NB4 (cell line): Measurements from ENCODE around the gene NECTIN4.

Experiments used
- DNase-seq: peaks from one replicate; pipeline ENCODE4 v3.0.0; 2010; ENCODE audit warnings: low read depth
- H3K4me3 ChIP-seq: one replicate; pipeline ENCODE4 v1.5.1; 2011; ENCODE audit warnings: mild to moderate bottlenecking, low read depth, low read length, moderate library complexity
- MYC ChIP-seq: IDR thresholded peaks from 2 replicates; pipeline ENCODE4 v1.6.1; 2011; ENCODE audit warnings: low read depth, low read length
- POLR2A ChIP-seq: IDR thresholded peaks from 2 replicates; pipeline ENCODE4 v1.6.1; 2011; ENCODE audit warnings: mild to moderate bottlenecking; ENCODE audit not compliant: insufficient read length; ENCODE audit errors: extremely low read depth
- TF ChIP-seq, protein P1 (sequence below): IDR thresholded peaks from one replicate; pipeline ENCODE4 v1.5.1; 2012; ENCODE audit warnings: low read depth, low read length
- TF ChIP-seq, protein P2 (sequence below): IDR thresholded peaks from 2 replicates; pipeline ENCODE4 v1.6.1; 2011; ENCODE audit warnings: low read depth, low read length

Gene NECTIN4

DNA sequence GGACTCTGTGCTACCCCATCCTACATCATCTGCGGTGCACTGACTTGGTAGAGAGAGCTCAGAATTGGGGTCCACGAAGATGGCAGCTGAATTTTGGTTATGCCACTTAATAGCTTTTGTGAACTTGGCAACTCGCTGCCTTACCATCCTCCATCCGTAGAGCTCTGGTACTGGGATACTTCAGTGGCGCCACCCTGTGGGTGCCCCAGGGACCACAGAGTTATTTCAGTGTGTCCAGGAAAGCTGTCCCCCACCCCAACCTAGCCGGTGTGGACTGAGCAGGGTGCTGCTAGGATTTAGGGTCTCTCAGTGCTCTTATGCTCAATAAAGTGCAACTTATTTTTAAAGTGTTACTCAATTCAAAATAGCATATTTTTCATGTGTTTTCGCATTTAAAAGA, 34.6 kb downstream of the NECTIN4 start:
- DNase-seq = no peak
- TF ChIP-seq, protein P1, sequence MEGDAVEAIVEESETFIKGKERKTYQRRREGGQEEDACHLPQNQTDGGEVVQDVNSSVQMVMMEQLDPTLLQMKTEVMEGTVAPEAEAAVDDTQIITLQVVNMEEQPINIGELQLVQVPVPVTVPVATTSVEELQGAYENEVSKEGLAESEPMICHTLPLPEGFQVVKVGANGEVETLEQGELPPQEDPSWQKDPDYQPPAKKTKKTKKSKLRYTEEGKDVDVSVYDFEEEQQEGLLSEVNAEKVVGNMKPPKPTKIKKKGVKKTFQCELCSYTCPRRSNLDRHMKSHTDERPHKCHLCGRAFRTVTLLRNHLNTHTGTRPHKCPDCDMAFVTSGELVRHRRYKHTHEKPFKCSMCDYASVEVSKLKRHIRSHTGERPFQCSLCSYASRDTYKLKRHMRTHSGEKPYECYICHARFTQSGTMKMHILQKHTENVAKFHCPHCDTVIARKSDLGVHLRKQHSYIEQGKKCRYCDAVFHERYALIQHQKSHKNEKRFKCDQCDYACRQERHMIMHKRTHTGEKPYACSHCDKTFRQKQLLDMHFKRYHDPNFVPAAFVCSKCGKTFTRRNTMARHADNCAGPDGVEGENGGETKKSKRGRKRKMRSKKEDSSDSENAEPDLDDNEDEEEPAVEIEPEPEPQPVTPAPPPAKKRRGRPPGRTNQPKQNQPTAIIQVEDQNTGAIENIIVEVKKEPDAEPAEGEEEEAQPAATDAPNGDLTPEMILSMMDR = no peak
- no peak overlapping the region for H3K4me3 ChIP-seq

DNA sequence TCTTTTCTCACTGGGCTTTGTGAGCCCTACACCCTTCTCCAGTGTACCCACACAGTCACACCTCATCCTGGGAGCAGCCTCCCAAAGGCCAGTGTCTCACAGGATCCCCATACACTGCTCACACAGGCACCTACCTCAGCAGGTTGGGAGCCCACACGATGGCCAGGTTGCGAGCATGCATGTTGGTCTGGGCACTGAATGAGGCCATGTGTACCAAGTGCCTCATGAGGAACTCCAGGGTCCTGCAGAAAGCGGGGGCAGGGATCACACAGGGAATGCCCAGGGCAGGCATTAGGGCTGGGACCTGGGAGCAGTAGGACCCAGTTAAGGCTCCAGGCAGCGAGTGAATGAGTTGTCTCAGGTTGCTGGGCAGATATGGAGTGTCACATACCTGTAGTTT, 35.1 kb downstream of the NECTIN4 start:
- no peak overlapping the region for H3K4me3 ChIP-seq
- no peak for TF ChIP-seq POLR2A
- no peak for TF ChIP-seq MYC
- TF ChIP-seq, protein P2, sequence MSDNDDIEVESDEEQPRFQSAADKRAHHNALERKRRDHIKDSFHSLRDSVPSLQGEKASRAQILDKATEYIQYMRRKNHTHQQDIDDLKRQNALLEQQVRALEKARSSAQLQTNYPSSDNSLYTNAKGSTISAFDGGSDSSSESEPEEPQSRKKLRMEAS = no peak
- TF ChIP-seq, protein P1 = no peak
- no peak for DNase-seq

DNA sequence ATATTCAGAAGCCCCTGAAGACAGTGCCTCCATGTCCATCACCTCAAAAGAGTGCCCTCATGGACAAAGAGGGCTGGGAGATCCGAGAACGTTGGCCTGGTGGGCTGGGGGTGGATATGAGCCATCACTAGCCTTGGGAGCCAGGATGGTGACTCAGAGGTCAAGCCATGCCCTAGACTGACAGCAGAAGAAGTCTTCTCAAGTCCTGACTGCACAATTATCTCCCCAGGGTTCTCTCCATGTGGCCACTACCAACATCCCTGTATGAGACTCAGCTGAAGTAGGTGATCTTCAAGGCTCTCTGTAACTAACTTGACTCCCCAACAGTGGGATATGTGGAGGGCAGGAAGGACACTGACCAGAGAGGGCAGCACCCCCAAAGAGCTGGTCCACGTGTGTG, 36.5 kb downstream of the NECTIN4 start:
- DNase-seq = no peak
- no peak overlapping the region for H3K4me3 ChIP-seq
- TF ChIP-seq POLR2A = no peak
- TF ChIP-seq, protein P1 = no peak
- TF ChIP-seq, protein P2 = no peak
- TF ChIP-seq MYC = no peak

DNA sequence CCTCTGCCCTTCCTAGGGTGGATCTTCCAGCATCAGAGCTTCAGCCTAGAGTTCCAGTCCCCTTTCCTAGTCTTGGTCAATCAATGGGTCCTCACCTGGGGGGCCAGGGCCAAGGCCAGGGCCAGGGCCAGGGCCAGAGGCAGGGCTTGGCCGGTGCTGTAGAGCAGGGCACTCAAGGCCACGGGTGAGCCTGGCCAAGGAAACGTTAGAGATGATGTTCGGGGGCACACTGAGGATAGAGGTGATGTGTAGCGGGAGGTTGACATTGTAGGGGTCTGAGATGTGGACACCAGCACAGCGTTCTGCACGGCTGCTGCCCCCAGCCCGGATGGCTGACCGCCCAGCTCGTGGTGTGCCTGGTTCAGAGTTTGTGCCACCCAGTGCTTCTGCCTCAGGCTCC, 38.1 kb downstream of the NECTIN4 start:
- TF ChIP-seq, protein P1 = no peak
- TF ChIP-seq, protein P2 = no peak
- TF ChIP-seq POLR2A = no peak
- no peak for TF ChIP-seq MYC
- no peak overlapping the region for H3K4me3 ChIP-seq
- DNase-seq = no peak

DNA sequence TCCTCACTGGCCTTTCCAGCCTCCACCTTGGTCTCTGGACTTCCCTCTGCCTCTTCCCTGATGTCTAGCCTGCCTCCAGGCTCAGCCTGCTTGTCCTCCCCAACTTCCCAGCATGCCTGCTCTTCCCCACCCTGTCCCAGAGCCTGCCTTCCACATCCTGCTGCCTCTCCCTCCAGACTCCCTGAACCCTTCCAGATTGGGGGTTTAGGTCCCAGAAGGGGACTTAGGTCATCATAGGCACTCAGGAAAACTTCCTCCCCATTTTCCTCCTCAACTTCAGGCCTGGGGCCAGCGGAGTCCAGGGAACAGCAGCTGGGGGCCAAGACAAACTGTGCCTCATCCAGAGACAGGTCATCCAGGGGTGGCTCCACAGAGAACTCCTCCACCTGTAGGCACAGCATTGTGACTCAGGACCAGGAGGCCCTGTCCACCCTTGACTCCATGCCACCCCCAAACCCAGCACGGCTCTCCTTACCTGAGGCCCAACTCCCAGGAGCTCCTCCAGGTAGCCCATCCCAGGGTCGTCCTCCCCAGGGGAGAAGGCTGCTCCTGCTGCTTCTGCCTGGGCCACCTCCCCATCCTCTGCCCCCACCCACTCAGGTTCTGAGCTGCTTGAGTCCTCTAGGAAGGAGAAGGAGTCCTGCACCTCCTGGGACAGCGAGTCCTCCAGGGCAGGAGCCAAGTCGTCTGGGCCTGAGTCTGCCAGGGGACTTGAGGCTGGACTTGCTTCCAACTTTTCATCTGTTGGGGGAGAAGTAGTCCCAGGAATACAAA, 40.2 kb downstream of the NECTIN4 start:
- no peak for DNase-seq
- no peak overlapping the region for H3K4me3 ChIP-seq
- TF ChIP-seq, protein P2 = no peak
- TF ChIP-seq POLR2A (no peak), MYC (no peak)
- TF ChIP-seq, protein P1 = no peak
